ENCODE data around the gene NEXN.

GRCh38 chr1:77975386-77975785 is 87.0 kb downstream of the NEXN start:
- TF ChIP-seq CTCF (conservative IDR thresholded peaks at IDR 0.05; ENCODE audit: low read length) (no peak), EZH2phosphoT487 (IDR thresholded peaks at IDR 0.05; ENCODE audit: borderline replicate concordance, low read depth, low read length) (no peak)

Measured in OCI-LY7 (cell line).